RWPE1 (cell line): ENCODE data around the gene NAV3.

Source experiments
- CTCF ChIA-PET: fragments of 350-600 bp; sonication (Branson Sonifier 250); formaldehyde crosslinking; extraction: SDS; loops from one replicate; lab custom pipeline; 2021; lab: Yijun Ruan, JAX
- POLR2A ChIA-PET: fragments of 400-600 bp; formaldehyde crosslinking; extraction: SDS; loops from one replicate; lab custom pipeline; 2020; ENCODE audit warnings: antibody characterized with exemption; ENCODE audit not compliant: low non-redundant PET; lab: Yijun Ruan, JAX
- DNase-seq: peaks from one replicate; pipeline ENCODE4 v3.0.0; 2012; ENCODE audit warnings: low spot score
- H3K27ac ChIP-seq: fragments of 450-650 bp; 2 replicates; pipeline ENCODE4 v1.5.1; 2017
- CTCF ChIP-seq: fragments of 450-650 bp; conservative IDR thresholded peaks from 2 replicates; pipeline ENCODE4 v1.5.1; 2017; ENCODE audit warnings: low read depth, mild to moderate bottlenecking

The NAV3 gene

GRCh38 chr12:77847060-77847541, 16.4 kb downstream of the NAV3 start:
- CTCF ChIA-PET: no interaction called here
- POLR2A ChIA-PET: no interaction called here
- peak; percentile 17 for DNase-seq
- TF ChIP-seq CTCF: no peak
- H3K27ac ChIP-seq: no peak overlapping the region

- CTCF ChIA-PET: no interaction called here
- no peak for TF ChIP-seq CTCF
- peak; percentile 78 for DNase-seq
- POLR2A ChIA-PET: no interaction called here
- no peak overlapping the region for H3K27ac ChIP-seq
Measured at GRCh38 chr12:77847680-77848431, 17.2 kb downstream of the NAV3 start.

DNA sequence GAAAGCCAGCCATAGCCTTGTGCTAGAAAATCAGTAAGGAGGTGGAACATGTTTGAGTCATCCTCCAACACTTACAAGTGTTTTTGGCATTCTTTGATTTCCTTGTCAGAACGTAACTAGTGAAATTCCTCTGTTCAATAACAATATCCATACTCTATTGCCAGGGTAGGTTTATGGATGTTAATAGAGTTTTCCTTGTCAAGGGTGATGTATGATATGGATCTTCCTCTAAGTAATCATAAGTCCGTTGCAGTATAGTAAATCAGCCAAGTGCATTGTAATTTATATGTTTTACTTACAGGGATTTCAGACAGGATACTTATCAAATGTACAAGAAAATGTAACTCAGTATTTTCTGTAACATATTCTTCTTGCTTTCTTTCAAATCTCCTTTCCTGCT, 19.4 kb downstream of the NAV3 start:
- CTCF ChIA-PET: no interaction called here
- TF ChIP-seq CTCF: no peak
- H3K27ac ChIP-seq: no peak overlapping the region
- DNase-seq: no peak
- POLR2A ChIA-PET: no interaction called here

DNA sequence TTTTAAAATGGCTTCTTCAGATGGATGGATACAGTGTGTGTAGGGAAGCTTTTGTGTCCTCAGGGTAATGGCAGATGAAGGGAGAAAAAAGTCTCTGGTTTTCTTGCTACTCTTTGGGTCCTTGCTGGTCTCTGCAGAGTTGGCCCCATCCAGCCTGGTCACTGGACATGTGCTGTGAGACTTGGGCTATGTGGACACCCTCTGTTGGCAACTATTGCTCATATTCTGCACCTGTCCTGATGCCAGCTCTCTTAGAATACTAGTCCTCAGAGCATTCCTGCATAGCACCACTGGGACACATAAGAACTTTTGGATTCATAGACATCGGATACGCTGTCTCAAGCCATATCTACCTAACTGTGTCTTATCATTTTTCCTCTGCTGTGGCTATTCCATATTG, 20.0 kb downstream of the NAV3 start:
- ChIA-PET CTCF (no interaction called here), POLR2A (no interaction called here)
- TF ChIP-seq CTCF: no peak
- no peak overlapping the region for H3K27ac ChIP-seq
- DNase-seq: no peak

- CTCF ChIA-PET: no interaction called here
- H3K27ac ChIP-seq: no peak overlapping the region
- POLR2A ChIA-PET: no interaction called here
- no peak for TF ChIP-seq CTCF
- no peak for DNase-seq
Measured at GRCh38 chr12:77855548-77855947, 24.9 kb downstream of the NAV3 start.

DNA sequence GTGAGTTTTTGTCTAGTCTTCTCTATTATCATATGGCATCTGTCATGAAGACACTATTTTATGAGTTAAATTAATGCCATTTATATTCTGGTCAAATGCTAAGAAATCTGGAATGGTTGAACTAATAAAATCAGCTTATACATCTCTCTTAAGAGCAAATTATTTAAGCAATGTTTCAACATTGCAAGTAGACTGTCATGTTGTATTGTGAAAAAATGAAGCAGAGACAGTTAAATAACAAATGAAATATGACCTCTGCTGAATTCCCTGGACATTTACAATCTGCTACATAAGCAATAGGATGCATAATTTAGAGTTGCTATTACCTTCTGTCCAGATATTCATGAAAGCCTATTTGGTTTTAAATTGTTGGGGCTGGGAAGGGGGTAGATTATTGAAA, 30.6 kb downstream of the NAV3 start:
- CTCF ChIA-PET: no interaction called here
- POLR2A ChIA-PET: no interaction called here
- no peak for TF ChIP-seq CTCF
- no peak for DNase-seq
- no peak overlapping the region for H3K27ac ChIP-seq
